ENCODE data around the gene SCYGR7. TPM values are rescaled to one million over a fixed set of nuclear protein-coding genes. Genes with fewer than 3 reads are reported as not detected.

The SCYGR7 gene
- total and polyA plus RNA-seq, 2 of the 13 experiments (the other 11 are each of a cell fraction or from before 2014, with no cell fraction given), result not detected

GRCh38 chr2:227716501-227716900 lies 11.6 kb upstream of the SCYGR7 start:
- intact Hi-C loops (cut with micrococcal nuclease; ENCODE audit: unreplicated experiment), result no loop called here
- TF ChIP-seq ZNF660 (CRISPR knock-in tag; IDR thresholded peaks at IDR 0.05; ENCODE audit: borderline replicate concordance, low read depth) (0 out of 2 replicates have a peak, but pooled peaks have one; percentile 53), U2AF1 (optimal IDR thresholded peaks at IDR 0.05; ENCODE audit: low read depth, low read length) (no peak)
- in situ Hi-C loops (cut with HindIII; ENCODE audit: extremely low pct_ligation_motif_present, low pct_unique_long_range_greater_than_20kb), result no loop called here
- Histone ChIP-seq H3K4me2 (ENCODE audit: low read depth, low read length) (peak overlapping the region; percentile 16; the same call in 1 of the 2 replicates), H3K9me3 (ENCODE audit: low read length) (no peaks in the 10 kb centered on the region), H3K79me2 (ENCODE audit: insufficient read depth, low read length) (no peaks in the 10 kb centered on the region), H2AFZ (ENCODE audit: low read length) (no peak overlapping the region), H4K20me1 (ENCODE audit: insufficient read depth, low read length) (no peaks in the 10 kb centered on the region), H3K27me3 (ENCODE audit: control insufficient read depth in 1 of 2, insufficient read depth in 2 of 2, low read length in 2 of 2) (peaks cover 0 to 11% of the 10 kb centered on the region in 2 experiments; a peak in 3 of 5 replicates), H3K4me1 (ENCODE audit: insufficient read depth, low read length) (peaks cover 22% of the 10 kb centered on the region), H3K36me3 (replicated peaks in 1 of 2; ENCODE audit: control insufficient read depth in 1 of 2, insufficient read depth in 2 of 2, low read length in 2 of 2) (no peaks in the 10 kb centered on the region), H3K4me3 (replicated peaks in 1 of 3; ENCODE audit: insufficient read depth in 1 of 3, low read depth in 2 of 3, low read length in 3 of 3) (no peak overlapping the region), H3K27ac (ENCODE audit: extremely low read length, insufficient read depth, low read length) (no peak overlapping the region), H3K9ac (ENCODE audit: insufficient read depth, low read depth, low read length) (no peak overlapping the region)
- ATAC-seq, result no peak
- BruUV-seq (replicated peaks), result no TSS peak
- no peak for DNase-seq (ENCODE audit: low spot score)
- WGBS (ENCODE audit: low lambda C conversion rate), result 86% methylated on average over 2 of the region's 2 CpGs
- POLR2A ChIA-PET, result no interaction called here
- FAIRE-seq, result no peak
- CTCF ChIA-PET (ENCODE audit: low intra/inter-chr PET ratio, low total read pairs), result no interaction called here

DNA sequence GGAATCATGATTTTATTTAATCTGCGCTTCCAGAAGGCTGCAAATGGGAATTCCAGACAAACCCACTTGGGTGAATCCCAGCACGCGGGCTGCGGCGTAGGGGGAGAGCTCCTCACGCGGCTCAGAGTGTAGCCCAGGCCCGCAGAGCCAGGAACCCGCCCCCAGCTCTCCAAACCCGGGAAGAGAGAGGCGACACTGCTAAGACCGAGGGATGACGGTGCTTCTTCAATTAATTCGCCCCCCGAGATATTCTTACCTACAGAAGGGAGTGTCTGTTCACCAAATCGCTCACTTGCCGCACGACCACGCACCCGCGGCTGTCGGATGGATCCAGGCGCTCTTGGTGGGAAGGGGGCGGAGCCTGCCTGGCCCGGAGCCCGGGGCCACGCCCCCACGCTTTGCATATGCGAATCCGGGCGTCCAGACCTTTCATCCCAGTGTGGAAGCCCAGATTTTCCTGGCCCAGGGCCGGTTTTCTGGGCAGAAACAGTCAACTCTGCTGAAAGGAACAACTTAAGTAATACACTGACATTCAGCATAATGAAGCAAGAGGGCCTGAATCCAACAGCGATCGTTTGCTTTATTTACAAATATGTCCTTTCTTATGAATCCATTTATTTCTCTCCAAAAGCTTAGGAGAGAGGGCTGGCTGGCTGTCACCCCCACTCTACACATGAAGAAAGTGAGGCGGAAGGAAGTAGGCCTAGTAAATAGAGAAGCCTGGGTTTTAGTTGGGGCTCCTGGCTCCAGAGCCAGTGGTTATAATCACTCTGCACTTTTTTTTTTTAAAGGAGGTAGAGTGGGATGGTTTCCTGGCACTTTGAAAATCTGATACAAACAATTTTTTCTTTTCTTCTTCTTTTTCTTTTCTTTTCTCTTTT lies 10.2 kb upstream of the SCYGR7 start, which contains the start of gene SLC19A3:
Gene SLC19A3 (minus strand): TSS at position 342 of the 881 bp plus-strand sequence. CDS start 15,710 bp downstream, outside the sequence.
- FAIRE-seq, result no peak
- TF ChIP-seq ZNF597 (CRISPR knock-in tag; IDR thresholded peaks at IDR 0.05) (no peak), ZBTB7A (CRISPR knock-in tag; IDR thresholded peaks at IDR 0.05) (no peak), ZBTB8A (CRISPR knock-in tag; IDR thresholded peaks at IDR 0.05; ENCODE audit: borderline replicate concordance, low read depth) (no peak), ZNF501 (CRISPR knock-in tag; IDR thresholded peaks at IDR 0.05) (peak; percentile 78), HNRNPL (IDR thresholded peaks at IDR 0.05; ENCODE audit: low read depth, low read length) (no peak), ZBTB42 (CRISPR knock-in tag; IDR thresholded peaks at IDR 0.05) (no peak), FOXK1 (CRISPR knock-in tag; IDR thresholded peaks at IDR 0.05; ENCODE audit: borderline replicate concordance, low read depth) (no peak), ASH2L (IDR thresholded peaks at IDR 0.05; ENCODE audit: insufficient read length, low read depth, low read length) (peak; percentile 41), ZBTB26 (CRISPR knock-in tag; IDR thresholded peaks at IDR 0.05; ENCODE audit: borderline replicate concordance) (no peak), POLR2AphosphoS2 (IDR thresholded peaks at IDR 0.05; ENCODE audit: low read depth, low read length) (no peak)
- TF ChIP-seq, protein P1, sequence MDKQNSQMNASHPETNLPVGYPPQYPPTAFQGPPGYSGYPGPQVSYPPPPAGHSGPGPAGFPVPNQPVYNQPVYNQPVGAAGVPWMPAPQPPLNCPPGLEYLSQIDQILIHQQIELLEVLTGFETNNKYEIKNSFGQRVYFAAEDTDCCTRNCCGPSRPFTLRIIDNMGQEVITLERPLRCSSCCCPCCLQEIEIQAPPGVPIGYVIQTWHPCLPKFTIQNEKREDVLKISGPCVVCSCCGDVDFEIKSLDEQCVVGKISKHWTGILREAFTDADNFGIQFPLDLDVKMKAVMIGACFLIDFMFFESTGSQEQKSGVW (CRISPR knock-in tag; IDR thresholded peaks at IDR 0.05; ENCODE audit: borderline replicate concordance), result no peak

More for the DNA sequence above, 10.2 kb upstream of the SCYGR7 start, which contains the start of gene SLC19A3:
- ATAC-seq (peak; percentile 98), DNase-seq (ENCODE audit: low spot score) (peak; percentile 69)
- ChIA-PET POLR2A (no interaction called here), CTCF (ENCODE audit: low intra/inter-chr PET ratio, low total read pairs) (no interaction called here)
- H3K79me2 ChIP-seq (ENCODE audit: insufficient read depth, low read length), result no peaks in the 10 kb centered on the region
- H3K4me2 ChIP-seq (ENCODE audit: low read depth, low read length), result peak within 1 kb of the TSS; percentile 76
- in situ Hi-C loops (cut with HindIII; ENCODE audit: extremely low pct_ligation_motif_present, low pct_unique_long_range_greater_than_20kb) (no loop called here), intact Hi-C loops (cut with micrococcal nuclease; ENCODE audit: unreplicated experiment) (no loop called here)
- H3K4me1 ChIP-seq (ENCODE audit: insufficient read depth, low read length), result peaks cover 36% of the 10 kb centered on the region
- H3K36me3 ChIP-seq (replicated peaks in 1 of 2; ENCODE audit: control insufficient read depth in 1 of 2, insufficient read depth in 2 of 2, low read length in 2 of 2), result no peaks in the 10 kb centered on the region
- H3K27me3 ChIP-seq (ENCODE audit: control insufficient read depth in 1 of 2, insufficient read depth in 2 of 2, low read length in 2 of 2), result peaks cover 0 to 11% of the 10 kb centered on the region in 2 experiments; a peak in 3 of 5 replicates
- H3K4me3 ChIP-seq (replicated peaks in 1 of 3; ENCODE audit: insufficient read depth in 1 of 3, low read depth in 2 of 3, low read length in 3 of 3), result peak within 1 kb of the TSS; percentile 26 to 74 (median 50)
- no peaks in the 10 kb centered on the region for H3K9me3 ChIP-seq (ENCODE audit: low read length)
- H4K20me1 ChIP-seq (ENCODE audit: insufficient read depth, low read length), result no peaks in the 10 kb centered on the region
- 2% methylated on average over 23 of the region's 35 CpGs for WGBS (ENCODE audit: low lambda C conversion rate)
- peak within 1 kb of the TSS; percentile 17 for H3K27ac ChIP-seq (ENCODE audit: extremely low read length, insufficient read depth, low read length)
- no TSS peak for BruUV-seq (replicated peaks)
- H2AFZ ChIP-seq (ENCODE audit: low read length), result peak within 1 kb of the TSS; percentile 29
- H3K9ac ChIP-seq (ENCODE audit: insufficient read depth, low read depth, low read length), result peak within 1 kb of the TSS; percentile 30; the same call in 1 of the 2 replicates
